GM19463 (cell line): ENCODE measurements around the gene PAXX.

Experiments
- ATAC-seq: cut with Tn5 transposase; IDR thresholded peaks from one replicate; pipeline ENCODE4 v1.9.1; 2021; ENCODE audit warnings: mild to moderate bottlenecking, moderate library complexity; ENCODE audit not compliant: unreplicated experiment

Gene PAXX

GRCh38 chr9:136991993-136992818, at the start of gene PAXX:
PAXX (plus strand) TSS chr9:136992422; CDS start chr9:136992444, 22 bp downstream.
- ATAC-seq: peak; percentile 82

GRCh38 chr9:136942881-136943230, 49.4 kb upstream of the PAXX start:
- no peak for ATAC-seq

GRCh38 chr9:136943291-136944211, 48.7 kb upstream of the PAXX start:
- ATAC-seq: peak; percentile 9

- peak; percentile 40 for ATAC-seq
These were observed 48.1 kb upstream of the PAXX start for GRCh38 chr9:136944212-136944518.

DNA sequence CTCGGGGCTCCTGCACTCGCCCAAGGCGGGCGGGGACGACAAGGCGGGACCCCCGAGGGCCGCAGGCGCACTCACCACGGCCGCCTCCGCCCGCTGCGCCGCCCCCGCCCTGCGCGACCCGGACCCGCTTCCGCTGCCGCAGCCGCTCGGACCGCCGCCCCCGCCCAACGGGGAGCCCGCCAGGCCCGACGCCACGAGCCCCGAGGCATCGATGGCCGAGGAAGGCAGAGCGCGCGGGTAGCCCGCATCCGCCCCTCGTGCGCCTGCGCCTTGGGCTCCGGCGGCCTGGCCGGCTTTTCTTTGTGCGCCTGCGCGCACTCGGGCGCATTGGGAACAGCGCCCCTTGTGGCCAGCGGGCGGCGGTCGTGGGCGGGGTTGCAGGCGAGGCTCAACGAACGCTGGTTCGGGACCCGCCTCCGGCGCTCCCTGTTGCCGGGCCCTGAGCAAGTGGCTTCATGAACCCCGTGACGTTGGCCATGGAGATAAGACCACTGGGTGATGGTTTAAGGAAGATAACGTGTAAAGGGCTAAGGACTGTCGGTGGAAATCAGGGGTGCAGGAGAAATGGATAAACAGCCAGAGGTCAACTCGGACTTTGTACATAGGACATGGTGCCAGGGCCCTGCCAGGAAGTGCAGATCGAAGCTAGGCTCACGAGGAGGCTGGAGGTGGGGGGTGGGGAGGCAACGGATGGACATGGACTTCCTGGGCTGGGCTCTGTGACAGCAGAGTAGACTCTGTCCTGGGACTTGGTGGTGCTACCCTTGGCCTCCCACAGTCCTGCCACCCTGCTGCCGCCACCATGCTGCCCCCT, 47.5 kb upstream of the PAXX start, which contains the start of the genes C8G and FBXW5:
Gene C8G (plus strand): TSS at position 725 of the 814 bp plus-strand sequence. CDS start 78 bp downstream, at position 803.
Gene FBXW5 (minus strand): TSS at position 220 of the 814 bp plus-strand sequence. CDS start 655 bp downstream, outside the sequence.
- ATAC-seq: peak; percentile 81

DNA sequence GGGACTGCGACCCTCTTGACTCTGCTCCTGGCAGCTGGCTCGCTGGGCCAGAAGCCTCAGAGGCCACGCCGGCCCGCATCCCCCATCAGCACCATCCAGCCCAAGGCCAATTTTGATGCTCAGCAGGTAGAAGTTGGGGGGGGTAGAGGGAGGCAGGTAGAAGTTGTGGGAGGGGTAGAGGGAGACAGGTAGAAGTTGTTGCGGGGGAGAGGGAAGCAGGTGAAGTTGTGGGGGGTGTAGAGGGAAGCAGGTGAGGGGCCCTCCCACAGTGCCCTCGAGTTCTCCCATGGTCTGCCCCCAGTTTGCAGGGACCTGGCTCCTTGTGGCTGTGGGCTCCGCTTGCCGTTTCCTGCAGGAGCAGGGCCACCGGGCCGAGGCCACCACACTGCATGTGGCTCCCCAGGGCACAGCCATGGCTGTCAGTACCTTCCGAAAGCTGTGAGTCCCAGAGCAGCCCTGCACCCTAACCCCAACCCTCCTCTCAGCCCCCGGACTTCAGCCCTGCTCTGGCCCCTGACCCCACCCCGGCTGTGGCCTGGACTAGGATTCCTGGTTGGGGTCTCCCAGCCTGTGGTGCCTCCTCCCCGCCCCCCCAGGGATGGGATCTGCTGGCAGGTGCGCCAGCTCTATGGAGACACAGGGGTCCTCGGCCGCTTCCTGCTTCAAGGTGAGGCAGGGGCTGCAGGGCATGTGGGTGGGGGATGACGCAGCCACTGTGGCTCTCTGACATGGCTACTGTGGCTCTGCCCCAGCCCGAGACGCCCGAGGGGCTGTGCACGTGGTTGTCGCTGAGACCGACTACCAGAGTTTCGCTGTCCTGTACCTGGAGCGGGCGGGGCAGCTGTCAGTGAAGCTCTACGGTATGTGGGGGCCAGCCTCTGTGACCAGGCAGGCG, 46.6 kb upstream of the PAXX start:
- no peak for ATAC-seq

GRCh38 chr9:136946228-136947027, 45.8 kb upstream of the PAXX start:
- no peak for ATAC-seq

DNA sequence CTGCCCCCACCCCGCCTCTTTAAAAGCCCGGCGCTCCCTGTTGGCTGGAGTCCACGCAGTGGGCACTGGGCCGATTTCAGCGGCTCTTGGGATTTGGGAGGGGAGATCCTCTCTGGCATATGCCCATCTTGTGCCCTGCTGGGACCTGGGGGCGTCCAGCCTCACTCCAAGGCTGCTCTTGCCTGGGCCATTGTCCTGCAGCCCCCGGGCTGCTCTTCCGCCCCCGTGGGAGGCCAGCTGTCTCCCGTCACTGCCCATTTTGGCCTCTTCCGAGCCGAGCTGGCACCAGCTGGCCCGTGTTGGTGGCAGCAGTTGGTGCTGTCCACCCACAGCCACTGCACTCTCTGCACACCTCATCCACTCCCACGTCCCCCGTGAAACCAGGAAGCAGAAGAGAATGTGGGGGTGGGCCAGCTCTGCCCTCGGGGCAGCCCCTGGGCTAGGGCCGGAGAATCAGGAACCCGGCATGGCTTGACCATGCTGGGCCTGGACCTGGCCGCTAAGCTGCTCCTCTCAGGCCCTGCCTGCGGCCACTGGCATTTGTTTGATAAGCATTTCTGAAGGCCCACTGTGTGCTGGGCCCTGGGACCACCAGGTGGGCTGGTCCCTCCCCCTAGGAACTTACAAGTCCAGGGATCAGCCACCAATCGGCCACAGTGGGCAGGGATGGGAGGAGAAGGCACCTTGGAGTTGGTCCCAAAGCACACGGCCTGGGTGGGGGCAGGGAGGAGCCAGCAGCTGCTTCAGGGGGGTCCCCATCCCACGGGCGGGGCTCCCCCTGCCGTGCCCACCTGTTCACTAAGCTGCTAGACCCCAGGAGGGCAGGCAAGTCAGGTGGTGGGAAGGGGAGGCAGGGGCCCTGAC, 45.0 kb upstream of the PAXX start:
- ATAC-seq: no peak

GRCh38 chr9:136947955-136948510, 44.2 kb upstream of the PAXX start:
- no peak for ATAC-seq

- ATAC-seq: no peak
These were observed 42.9 kb upstream of the PAXX start for GRCh38 chr9:136949239-136949816.

DNA sequence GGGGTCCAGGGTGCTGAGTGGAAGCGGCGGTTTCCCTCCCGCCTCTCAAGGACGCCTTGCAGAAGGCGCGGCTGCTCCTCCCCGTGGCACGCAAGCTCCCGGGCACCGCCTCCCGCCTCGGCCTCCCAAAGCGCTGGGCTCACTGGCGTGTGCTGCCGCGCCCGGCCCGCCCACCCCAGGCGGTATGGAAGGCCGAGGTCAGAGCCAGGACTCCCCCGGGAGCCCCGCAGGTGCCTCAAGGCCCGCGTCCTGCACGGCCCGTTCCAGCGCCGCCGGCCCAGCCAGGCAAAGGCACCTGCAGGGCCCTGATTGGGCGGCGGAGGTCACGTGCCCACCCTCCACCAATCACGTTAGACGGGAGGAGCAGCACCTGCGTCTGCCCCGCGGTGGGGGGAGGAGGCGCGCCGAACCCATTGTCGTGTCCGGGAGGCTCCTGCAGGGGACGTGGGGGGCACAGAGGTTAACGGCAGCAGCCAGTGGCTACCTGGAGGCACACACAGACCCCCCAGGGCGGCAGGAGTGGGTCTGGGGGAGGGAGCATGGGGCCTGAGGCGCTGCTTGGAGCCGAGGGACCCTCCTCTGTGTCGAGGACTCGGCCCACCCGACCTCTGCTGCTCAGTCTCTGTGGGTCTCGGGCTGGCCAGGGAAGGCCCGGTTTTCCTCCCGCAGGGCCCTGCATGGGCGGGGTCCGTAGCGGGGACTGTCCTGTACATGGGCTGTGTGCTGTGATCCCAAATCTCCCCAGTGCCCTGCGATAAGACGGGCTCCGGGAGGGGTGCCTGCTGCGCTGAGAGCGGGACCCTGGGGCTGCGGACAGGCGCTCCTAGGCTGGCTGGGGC, 42.2 kb upstream of the PAXX start:
- peak; percentile 96 for ATAC-seq

DNA sequence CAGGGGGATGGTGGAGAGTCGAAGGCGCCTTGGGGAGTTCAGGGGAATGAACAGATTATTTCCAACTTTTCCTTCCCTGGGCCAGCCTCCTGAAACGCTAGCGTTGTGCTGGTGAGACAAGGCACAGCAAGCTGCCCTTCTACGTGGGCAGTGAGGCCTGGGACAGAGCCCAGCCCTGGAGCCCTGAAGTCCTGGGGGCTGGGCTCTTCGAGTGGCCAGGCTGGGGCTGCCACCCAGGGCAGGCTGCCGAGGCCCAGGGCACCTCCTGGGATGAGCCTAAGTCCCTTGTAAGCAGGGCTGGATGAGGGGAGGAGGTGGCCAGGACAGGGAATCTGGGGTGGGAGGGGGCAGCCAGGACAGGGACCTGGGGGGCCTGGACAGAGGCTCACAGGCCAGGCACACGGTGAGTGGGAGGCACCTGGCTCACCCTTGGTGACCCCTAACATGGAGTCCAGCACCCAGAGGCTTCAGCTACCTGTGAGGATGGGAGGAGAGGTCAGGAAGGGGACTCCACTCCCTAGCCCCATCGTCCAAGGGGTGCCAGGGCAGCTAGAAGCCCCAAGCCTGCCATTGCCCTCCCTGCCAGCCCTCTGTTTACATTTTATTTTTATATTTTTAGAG, 41.5 kb upstream of the PAXX start:
- no peak for ATAC-seq

- no peak for ATAC-seq
These were observed 40.5 kb upstream of the PAXX start, which contains the start of gene LCN12 for GRCh38 chr9:136951541-136952320. LCN12 (plus strand) TSS chr9:136952273; CDS start chr9:136952328, 55 bp downstream.

DNA sequence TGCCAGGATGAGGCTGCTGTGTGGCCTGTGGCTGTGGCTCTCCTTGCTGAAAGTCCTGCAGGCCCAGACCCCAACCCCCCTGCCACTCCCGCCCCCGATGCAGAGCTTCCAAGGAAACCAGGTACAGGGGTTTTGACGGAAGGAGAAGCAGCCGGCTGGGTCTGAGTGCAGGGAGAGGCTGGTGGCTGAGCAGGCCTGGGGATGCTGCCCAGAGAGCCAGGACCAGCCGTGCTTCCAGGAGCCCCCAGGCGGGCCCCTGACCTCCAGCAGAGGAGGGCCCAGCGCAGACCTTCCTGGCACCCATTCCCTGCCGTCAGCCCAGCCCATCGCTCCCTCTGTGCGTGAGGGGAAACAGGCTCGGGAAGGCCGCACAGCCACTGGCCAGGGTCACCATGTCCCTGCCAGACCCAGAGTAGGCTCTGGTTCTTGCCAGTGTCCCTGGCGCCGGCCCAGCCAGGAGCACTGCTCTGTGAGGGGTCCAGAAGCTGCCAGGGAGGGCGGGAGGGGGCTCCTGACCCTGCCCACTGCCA, 39.8 kb upstream of the PAXX start:
- no peak for ATAC-seq
